Prostate gland (tissue), 2 donors: ENCODE data around the gene CNIH4.

Source experiments
- CTCF ChIP-seq, 4 experiments: fragments of 200-600 bp in 2 of 4; fragments of 450-650 bp in 2 of 4; sonication (generic) in 2 of 4; IDR thresholded peaks; 1 replicate in 3 of 4; 2 replicates in 1 of 4; pipeline ENCODE4 v1.5.1; 2016 to 2019; ENCODE audit warnings: antibody characterized with exemption in 4 of 4, mild to moderate bottlenecking in 2 of 4, moderate library complexity in 2 of 4
- POLR2A ChIP-seq: fragments of 450-650 bp; IDR thresholded peaks from one replicate; pipeline ENCODE4 v1.6.1; 2016; ENCODE audit warnings: antibody characterized with exemption, mild to moderate bottlenecking
- POLR2AphosphoS5 ChIP-seq: sonication (generic); formaldehyde crosslinking; IDR thresholded peaks from one replicate; pipeline ENCODE4 v1.6.1; 2017; ENCODE audit warnings: antibody characterized with exemption

DNA sequence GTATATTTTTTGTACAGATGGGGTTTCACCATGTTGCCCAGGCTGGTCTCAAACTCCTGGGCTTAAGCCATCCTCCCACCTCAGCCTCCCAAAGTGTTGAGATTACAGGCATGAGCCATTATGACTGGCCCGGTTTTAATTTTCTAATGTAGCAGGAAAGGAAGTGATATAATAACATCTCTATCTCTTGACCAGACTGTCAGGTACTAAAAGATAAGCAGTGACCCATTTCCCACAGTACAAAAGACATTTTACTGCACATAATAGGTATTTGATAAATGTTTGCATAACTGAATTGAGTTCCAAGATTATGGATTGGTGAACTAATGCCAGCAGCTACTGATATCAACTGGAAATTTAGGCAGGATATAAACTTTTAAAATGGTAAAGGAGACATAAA is 30.7 kb upstream of the CNIH4 start:
- TF ChIP-seq POLR2A (no peak), POLR2AphosphoS5 (no peak), CTCF (IDR thresholded peaks at IDR 0.05) (no peak)
